IMR-90 (cell line): Measurements from ENCODE around the gene CDC26.

Source experiments
- BHLHE40 ChIP-seq: fragments of 150-350 bp; IDR thresholded peaks from 2 replicates; pipeline ENCODE4 v1.6.1; 2016; ENCODE audit warnings: mild to moderate bottlenecking, low read depth, low read length
- CTCF ChIP-seq: conservative IDR thresholded peaks from 2 replicates; pipeline ENCODE4 v1.5.1; 2012; ENCODE audit warnings: mild to moderate bottlenecking, low read depth, low read length, improper control_type of control experiment
- MAFK ChIP-seq: IDR thresholded peaks from 2 replicates; pipeline ENCODE4 v1.6.1; 2012; ENCODE audit warnings: low read depth, low read length, improper control_type of control experiment
- MXI1 ChIP-seq: IDR thresholded peaks from 2 replicates; pipeline ENCODE4 v1.6.1; 2012; ENCODE audit warnings: low read depth, mild to moderate bottlenecking, low read length, moderate library complexity, borderline replicate concordance
- NFE2L2 ChIP-seq: fragments of 150-350 bp; IDR thresholded peaks from 2 replicates; pipeline ENCODE4 v1.6.1; 2016; ENCODE audit warnings: low read depth, mild to moderate bottlenecking, low read length
- POLR2A ChIP-seq: IDR thresholded peaks from 2 replicates; pipeline ENCODE4 v1.6.1; 2012; ENCODE audit warnings: mild to moderate bottlenecking, low read depth, low read length
- RAD21 ChIP-seq: IDR thresholded peaks from 2 replicates; pipeline ENCODE4 v1.6.1; 2012; ENCODE audit warnings: low read length, improper control_type of control experiment
- SMC3 ChIP-seq: fragments of 150-350 bp; IDR thresholded peaks from 2 replicates; pipeline ENCODE4 v1.6.1; 2016; ENCODE audit warnings: low read depth, mild to moderate bottlenecking, antibody characterized with exemption, low read length, moderate library complexity

DNA sequence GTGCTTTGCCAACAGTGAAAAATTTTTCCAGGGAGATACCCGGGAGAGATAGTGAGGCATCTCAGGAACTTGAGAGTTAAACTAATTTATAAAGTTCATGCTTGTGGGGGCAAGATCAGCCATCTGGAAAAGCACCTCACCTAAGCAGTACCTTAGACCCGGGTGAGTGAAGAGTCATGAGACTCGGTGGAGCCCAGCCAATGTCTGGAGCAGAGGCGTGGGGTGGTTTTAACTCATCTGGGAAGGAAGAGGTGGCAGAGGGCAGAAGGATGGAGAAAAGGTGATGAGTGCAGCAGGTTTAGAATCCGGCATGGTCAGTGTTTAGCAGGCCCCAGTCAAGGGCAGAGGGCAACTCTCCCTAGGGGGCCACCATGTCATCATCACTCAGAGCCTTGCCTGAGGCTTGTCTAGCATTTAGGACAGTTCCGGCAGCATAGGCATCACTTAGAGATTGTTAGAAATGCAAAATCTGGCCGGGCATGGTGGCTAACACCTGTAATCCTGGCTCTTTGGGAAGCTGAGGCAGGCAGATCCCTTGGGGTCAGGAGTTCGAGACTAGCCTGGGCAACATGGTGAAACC lies 32.1 kb upstream of the CDC26 start:
- TF ChIP-seq CTCF, result no peak
- TF ChIP-seq SMC3, result no peak
- no peak for TF ChIP-seq MXI1
- TF ChIP-seq NFE2L2, result no peak
- TF ChIP-seq POLR2A, result no peak
- TF ChIP-seq RAD21, result no peak
- TF ChIP-seq BHLHE40, result no peak
- no peak for TF ChIP-seq MAFK
